Calu3 (cell line): Measurements from ENCODE around the gene RLN2. TPM values are rescaled to one million over a fixed set of nuclear protein-coding genes. Genes with fewer than 3 reads are reported as not detected.
"Not testable (repeated sequence)": the region's sequence is repeated elsewhere in the genome, so short reads cannot be mapped to it uniquely, and the experiment has no call there.

Experiments used
- BruUV-seq: library from RNA; stranded (reverse); fragments of 400-500 nt; replicated peaks from 2 replicates; lab custom pipeline; 2021; lab: Mats Ljungman, UMichigan
- CTCF ChIA-PET: fragments of 300-600 bp; sonication (Branson Sonifier 250); formaldehyde crosslinking; loops from one replicate; lab custom pipeline; 2022; ENCODE audit warnings: antibody characterized with exemption; lab: Charles Lee
- DNase-seq: peaks from one replicate; pipeline ENCODE4 v3.0.0; 2022
- H3K27ac Mint-ChIP-seq: one replicate; pipeline ENCODE4 v1.8.0; 2022; ENCODE audit warnings: mixed read lengths; ENCODE audit not compliant: unreplicated experiment
- H3K27me3 Mint-ChIP-seq: one replicate; pipeline ENCODE4 v1.8.0; 2022; ENCODE audit warnings: mixed read lengths; ENCODE audit not compliant: unreplicated experiment
- H3K36me3 Mint-ChIP-seq: one replicate; pipeline ENCODE4 v1.8.0; 2022; ENCODE audit warnings: mild to moderate bottlenecking, moderate library complexity, mixed read lengths; ENCODE audit not compliant: insufficient read depth, unreplicated experiment
- H3K4me1 Mint-ChIP-seq: one replicate; pipeline ENCODE4 v1.8.0; 2022; ENCODE audit warnings: mild to moderate bottlenecking, low read depth, mixed read lengths; ENCODE audit not compliant: unreplicated experiment
- H3K4me3 Mint-ChIP-seq: one replicate; pipeline ENCODE4 v1.8.0; 2022; ENCODE audit warnings: mild to moderate bottlenecking, low read depth, moderate library complexity, mixed read lengths; ENCODE audit not compliant: unreplicated experiment
- H3K9me3 Mint-ChIP-seq: one replicate; pipeline ENCODE4 v1.8.0; 2022; ENCODE audit warnings: low read depth, mixed read lengths; ENCODE audit not compliant: unreplicated experiment
- CTCF ChIP-seq: fragments of 200-600 bp; IDR thresholded peaks from one replicate; pipeline ENCODE4 v1.8.0; 2022; ENCODE audit warnings: antibody characterized with exemption; ENCODE audit not compliant: unreplicated experiment
- intact Hi-C: fragments of 100-400 bp; cut with micrococcal nuclease; formaldehyde crosslinking; loops from one replicate; pipeline ENCODE4 v1.10.0; 2022; ENCODE audit not compliant: unreplicated experiment
- total RNA-seq: library from RNA; stranded (reverse); gene quantifications from 2 replicates; pipeline ENCODE4 v1.2.3, GENCODE V29; 2022

Gene RLN2
- total RNA-seq, 1 experiment from 2014 or later = 2.4 TPM

GRCh38 chr9:5321058-5321457 is 16.5 kb upstream of the RLN2 start:
- intact Hi-C loops = loop anchor here (2.0 kb wide), 1 partner anchor 134 kb away; no protein-coding TSS in a partner anchor
- no peaks in the 10 kb centered on the region for H3K36me3 Mint-ChIP-seq
- TF ChIP-seq CTCF = no peak
- no peaks in the 10 kb centered on the region for H3K27me3 Mint-ChIP-seq
- no peak for DNase-seq
- no peak overlapping the region for H3K4me3 Mint-ChIP-seq
- H3K27ac Mint-ChIP-seq = no peak overlapping the region
- BruUV-seq = no TSS peak
- CTCF ChIA-PET = interaction anchor here (1.0 to 1.5 kb wide), 6 partner anchors 51 to 135 kb away, joined by 3 to 17 read pairs (median 4); partner anchors contain the start of gene INSL6
- H3K9me3 Mint-ChIP-seq = no peaks in the 10 kb centered on the region
- no peaks in the 10 kb centered on the region for H3K4me1 Mint-ChIP-seq

DNA sequence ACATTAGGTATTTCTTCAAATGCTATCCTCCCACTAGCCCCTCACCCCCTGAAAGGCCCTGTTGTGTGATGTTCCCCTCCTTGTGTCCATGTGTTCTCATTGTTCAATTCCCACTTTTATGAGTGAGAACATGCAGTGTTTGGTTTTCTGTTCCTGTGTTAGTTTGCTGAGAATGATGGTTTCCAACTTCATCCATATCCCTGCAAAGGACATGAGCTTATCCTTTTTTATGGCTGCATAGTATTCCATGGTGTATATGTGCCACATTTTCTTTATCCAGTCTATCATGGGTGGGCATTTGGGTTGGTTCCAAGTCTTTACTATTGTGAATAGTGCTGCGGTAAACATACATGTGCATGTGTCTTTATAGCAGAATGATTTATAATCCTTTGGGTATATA is 11.9 kb upstream of the RLN2 start:
- H3K27me3 Mint-ChIP-seq, H3K9me3 Mint-ChIP-seq, H3K27ac Mint-ChIP-seq, intact Hi-C loops, DNase-seq, H3K36me3 Mint-ChIP-seq, H3K4me1 Mint-ChIP-seq, BruUV-seq, H3K4me3 Mint-ChIP-seq, CTCF ChIA-PET: not testable (repeated sequence)

GRCh38 chr9:5315187-5315923 is 10.8 kb upstream of the RLN2 start:
- H3K4me1 Mint-ChIP-seq = no peaks in the 10 kb centered on the region
- TF ChIP-seq CTCF = no peak
- CTCF ChIA-PET = no interaction called here
- no peak overlapping the region for H3K4me3 Mint-ChIP-seq
- H3K9me3 Mint-ChIP-seq = peaks cover 2% of the 10 kb centered on the region
- peaks cover 16% of the 10 kb centered on the region for H3K27me3 Mint-ChIP-seq
- no peak for DNase-seq
- H3K36me3 Mint-ChIP-seq = no peaks in the 10 kb centered on the region
- H3K27ac Mint-ChIP-seq = no peak overlapping the region
- intact Hi-C loops = no loop called here
- BruUV-seq = no TSS peak

DNA sequence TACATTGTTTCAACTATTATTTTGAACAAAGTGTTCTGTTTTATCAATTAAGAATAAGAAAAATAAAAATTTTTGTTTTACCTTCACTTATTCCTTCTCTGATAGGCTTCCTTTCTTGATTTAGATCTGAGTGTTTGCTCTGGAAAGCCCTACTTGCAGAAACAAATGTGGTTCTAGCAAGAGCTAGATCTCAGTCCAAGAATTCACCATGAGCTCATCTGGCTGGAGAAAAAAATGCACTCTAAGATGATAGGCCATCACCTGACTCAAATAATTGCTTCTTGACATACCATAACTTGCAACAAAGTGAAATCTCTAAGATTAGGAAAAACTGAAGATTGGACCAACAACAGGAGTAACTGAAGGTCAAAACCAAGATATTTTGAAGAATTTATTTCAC is 6.3 kb upstream of the RLN2 start:
- no TSS peak for BruUV-seq
- CTCF ChIA-PET = no interaction called here
- intact Hi-C loops = no loop called here
- Mint-ChIP-seq H3K36me3 (no peaks in the 10 kb centered on the region), H3K27me3 (peaks cover 33% of the 10 kb centered on the region), H3K9me3 (peaks cover 2% of the 10 kb centered on the region), H3K27ac (no peak overlapping the region), H3K4me3 (no peak overlapping the region), H3K4me1 (no peaks in the 10 kb centered on the region)
- no peak for TF ChIP-seq CTCF
- DNase-seq = no peak

DNA sequence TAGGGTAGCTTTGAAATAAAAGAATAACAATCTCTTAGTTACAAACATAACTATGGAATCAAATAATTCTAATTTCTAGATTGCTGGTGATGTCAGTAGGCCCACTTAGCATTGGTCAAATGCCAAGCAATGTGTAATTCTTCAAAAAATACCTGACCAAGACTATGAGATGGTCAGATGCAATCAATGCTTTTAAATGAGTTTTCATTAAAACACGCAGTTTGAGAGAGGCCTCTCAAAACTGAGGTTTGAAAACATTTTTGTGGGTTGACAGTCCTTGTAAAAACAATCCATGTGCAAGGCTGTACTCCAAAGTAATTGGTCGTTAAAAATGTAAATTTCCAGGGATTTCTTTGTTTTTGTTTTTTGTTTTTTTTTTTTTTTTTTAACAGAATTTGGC is 1.2 kb upstream of the RLN2 start:
- TF ChIP-seq CTCF = no peak
- Mint-ChIP-seq H3K9me3 (no peaks in the 10 kb centered on the region), H3K27me3 (peaks cover 22% of the 10 kb centered on the region), H3K4me1 (no peaks in the 10 kb centered on the region), H3K4me3 (no peak overlapping the region), H3K27ac (no peak overlapping the region), H3K36me3 (no peaks in the 10 kb centered on the region)
- CTCF ChIA-PET = interaction anchor here (0.7 kb wide), 2 partner anchors 28 to 117 kb away, joined by 6 to 7 read pairs; no protein-coding TSS in a partner anchor
- intact Hi-C loops = no loop called here
- no TSS peak for BruUV-seq
- no peak for DNase-seq
